ENCODE results near the gene DGKQ.

DGKQ gene

GRCh38 chr4:967113-968104, 6.0 kb downstream of the DGKQ start:
- Histone ChIP-seq H3K27me3 (ENCODE audit: low read depth, low read length) (no peaks in the 10 kb centered on the region), H4K20me1 (ENCODE audit: insufficient read depth, low read length) (no peaks in the 10 kb centered on the region), H3K36me3 (replicated peaks; ENCODE audit: low read depth, low read length) (no peaks in the 10 kb centered on the region), H3K4me2 (ENCODE audit: low read length) (no peak overlapping the region), H3K9ac (ENCODE audit: low read length) (no peak overlapping the region), H3K4me3 (ENCODE audit: low read length) (no peak overlapping the region), H2AFZ (ENCODE audit: low read depth, low read length) (no peak overlapping the region), H3K4me1 (ENCODE audit: low read length) (peaks cover 5% of the 10 kb centered on the region; the same call in 1 of the 2 replicates), H3K27ac (ENCODE audit: low read length) (no peak overlapping the region), H3K79me2 (ENCODE audit: low read length) (no peaks in the 10 kb centered on the region), H3K9me3 (ENCODE audit: insufficient read depth, low read length) (no peaks in the 10 kb centered on the region)
- no peak for TF ChIP-seq EZH2phosphoT487 (IDR thresholded peaks at IDR 0.05; ENCODE audit: low read depth)
- TF ChIP-seq CTCF (IDR thresholded peaks at IDR 0.05; ENCODE audit: low read depth, low read length) = no peak

- Histone ChIP-seq H3K4me1 (ENCODE audit: low read length) (no peaks in the 10 kb centered on the region), H3K9me3 (ENCODE audit: insufficient read depth, low read length) (no peaks in the 10 kb centered on the region), H3K79me2 (ENCODE audit: low read length) (no peaks in the 10 kb centered on the region), H3K4me2 (ENCODE audit: low read length) (no peak overlapping the region), H3K27ac (ENCODE audit: low read length) (no peak overlapping the region), H3K4me3 (ENCODE audit: low read length) (no peak overlapping the region), H3K9ac (ENCODE audit: low read length) (no peak overlapping the region), H4K20me1 (ENCODE audit: insufficient read depth, low read length) (no peaks in the 10 kb centered on the region), H3K27me3 (ENCODE audit: low read depth, low read length) (no peaks in the 10 kb centered on the region), H2AFZ (ENCODE audit: low read depth, low read length) (no peak overlapping the region), H3K36me3 (replicated peaks; ENCODE audit: low read depth, low read length) (no peaks in the 10 kb centered on the region)
- no peak for TF ChIP-seq EZH2phosphoT487 (IDR thresholded peaks at IDR 0.05; ENCODE audit: low read depth)
- no peak for TF ChIP-seq CTCF (IDR thresholded peaks at IDR 0.05; ENCODE audit: low read depth, low read length)
Measured at GRCh38 chr4:966266-967112, 6.9 kb downstream of the DGKQ start.

GRCh38 chr4:965766-966134, 7.6 kb downstream of the DGKQ start:
- no peaks in the 10 kb centered on the region for H3K9me3 ChIP-seq (ENCODE audit: insufficient read depth, low read length)
- no peak overlapping the region for H3K4me3 ChIP-seq (ENCODE audit: low read length)
- H3K4me2 ChIP-seq (ENCODE audit: low read length) = no peak overlapping the region
- H3K36me3 ChIP-seq (replicated peaks; ENCODE audit: low read depth, low read length) = no peaks in the 10 kb centered on the region
- no peaks in the 10 kb centered on the region for H3K4me1 ChIP-seq (ENCODE audit: low read length)
- H2AFZ ChIP-seq (ENCODE audit: low read depth, low read length) = no peak overlapping the region
- no peak overlapping the region for H3K27ac ChIP-seq (ENCODE audit: low read length)
- no peaks in the 10 kb centered on the region for H4K20me1 ChIP-seq (ENCODE audit: insufficient read depth, low read length)
- no peak overlapping the region for H3K9ac ChIP-seq (ENCODE audit: low read length)
- no peaks in the 10 kb centered on the region for H3K79me2 ChIP-seq (ENCODE audit: low read length)
- H3K27me3 ChIP-seq (ENCODE audit: low read depth, low read length) = no peaks in the 10 kb centered on the region
- TF ChIP-seq CTCF (IDR thresholded peaks at IDR 0.05; ENCODE audit: low read depth, low read length) = no peak
